ENCODE data around the gene LRTM2. TPM values are rescaled to one million over a fixed set of nuclear protein-coding genes. Genes with fewer than 3 reads are reported as not detected.
A peak's percentile ranks its signal among the peaks of the same experiment; 100 is the strongest.

LRTM2 gene
- total RNA-seq, 1 donor from 2014 or later: 14.6 TPM

DNA sequence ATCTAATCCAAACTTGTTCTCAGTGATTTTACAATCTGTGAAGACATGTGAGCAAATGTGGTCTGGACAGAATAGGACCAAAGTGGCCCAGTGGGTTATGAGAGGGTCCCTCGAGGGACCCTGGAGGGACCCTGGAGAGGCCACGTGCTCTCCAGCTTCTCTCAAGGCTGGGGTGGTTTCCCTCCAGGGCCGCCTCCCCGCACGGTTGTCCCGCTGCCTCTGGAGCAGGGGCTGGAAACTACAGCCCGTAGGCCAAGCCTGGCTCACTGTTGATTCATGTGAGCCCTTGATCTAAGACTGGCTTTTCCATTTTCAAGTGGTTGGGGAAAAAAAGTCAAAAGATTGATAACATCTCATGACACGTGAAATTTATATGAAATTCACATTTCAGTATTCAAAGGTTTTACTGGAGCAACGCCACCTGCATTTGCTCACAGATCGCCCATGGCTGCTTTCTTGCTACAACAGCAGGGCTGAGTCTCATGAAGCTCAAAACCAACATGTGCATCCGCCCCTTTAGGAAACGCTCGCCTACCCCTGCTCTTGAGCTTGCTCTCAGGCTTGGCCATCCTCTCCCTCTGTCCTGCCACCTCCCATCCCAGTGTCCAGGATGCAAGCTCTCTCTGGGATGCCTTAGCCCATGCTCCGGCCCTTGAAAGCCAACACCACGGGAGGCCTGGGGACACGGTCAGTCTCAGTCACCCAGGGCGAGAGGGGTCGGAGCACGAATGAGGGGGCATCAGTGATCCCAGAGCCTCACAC is 12.1 kb upstream of the LRTM2 start:
- peaks cover 2% of the 10 kb centered on the region for H3K4me1 Mint-ChIP-seq (ENCODE audit: low read depth, unreplicated experiment)
- no peaks in the 10 kb centered on the region for H3K36me3 Mint-ChIP-seq (ENCODE audit: unreplicated experiment)
- H3K27ac Mint-ChIP-seq (ENCODE audit: unreplicated experiment): no peak overlapping the region
- H3K4me3 Mint-ChIP-seq (ENCODE audit: unreplicated experiment): no peak overlapping the region
- TF ChIP-seq, protein P1, sequence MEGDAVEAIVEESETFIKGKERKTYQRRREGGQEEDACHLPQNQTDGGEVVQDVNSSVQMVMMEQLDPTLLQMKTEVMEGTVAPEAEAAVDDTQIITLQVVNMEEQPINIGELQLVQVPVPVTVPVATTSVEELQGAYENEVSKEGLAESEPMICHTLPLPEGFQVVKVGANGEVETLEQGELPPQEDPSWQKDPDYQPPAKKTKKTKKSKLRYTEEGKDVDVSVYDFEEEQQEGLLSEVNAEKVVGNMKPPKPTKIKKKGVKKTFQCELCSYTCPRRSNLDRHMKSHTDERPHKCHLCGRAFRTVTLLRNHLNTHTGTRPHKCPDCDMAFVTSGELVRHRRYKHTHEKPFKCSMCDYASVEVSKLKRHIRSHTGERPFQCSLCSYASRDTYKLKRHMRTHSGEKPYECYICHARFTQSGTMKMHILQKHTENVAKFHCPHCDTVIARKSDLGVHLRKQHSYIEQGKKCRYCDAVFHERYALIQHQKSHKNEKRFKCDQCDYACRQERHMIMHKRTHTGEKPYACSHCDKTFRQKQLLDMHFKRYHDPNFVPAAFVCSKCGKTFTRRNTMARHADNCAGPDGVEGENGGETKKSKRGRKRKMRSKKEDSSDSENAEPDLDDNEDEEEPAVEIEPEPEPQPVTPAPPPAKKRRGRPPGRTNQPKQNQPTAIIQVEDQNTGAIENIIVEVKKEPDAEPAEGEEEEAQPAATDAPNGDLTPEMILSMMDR (IDR thresholded peaks at IDR 0.05; ENCODE audit: partially characterized antibody, unreplicated experiment): no peak
- DNase-seq: peak; percentile 14
- H3K9me3 Mint-ChIP-seq (ENCODE audit: unreplicated experiment): peaks cover 5% of the 10 kb centered on the region
- peaks cover 2% of the 10 kb centered on the region for H3K27me3 Mint-ChIP-seq (ENCODE audit: unreplicated experiment)

- TF ChIP-seq, protein P1 (IDR thresholded peaks at IDR 0.05; ENCODE audit: partially characterized antibody, unreplicated experiment): no peak
- Mint-ChIP-seq H3K4me1 (ENCODE audit: low read depth, unreplicated experiment) (peaks cover 2% of the 10 kb centered on the region), H3K27me3 (ENCODE audit: unreplicated experiment) (peaks cover 2% of the 10 kb centered on the region), H3K27ac (ENCODE audit: unreplicated experiment) (no peak overlapping the region), H3K36me3 (ENCODE audit: unreplicated experiment) (no peaks in the 10 kb centered on the region), H3K9me3 (ENCODE audit: unreplicated experiment) (peaks cover 4% of the 10 kb centered on the region), H3K4me3 (ENCODE audit: unreplicated experiment) (no peak overlapping the region)
- DNase-seq: peak; percentile 8
Observed at GRCh38 chr12:1808798-1809480, 11.4 kb upstream of the LRTM2 start.

GRCh38 chr12:1809591-1810190 is 10.7 kb upstream of the LRTM2 start:
- peak; percentile 4 for DNase-seq
- Mint-ChIP-seq H3K36me3 (ENCODE audit: unreplicated experiment) (no peaks in the 10 kb centered on the region), H3K4me1 (ENCODE audit: low read depth, unreplicated experiment) (peaks cover 2% of the 10 kb centered on the region), H3K9me3 (ENCODE audit: unreplicated experiment) (peaks cover 4% of the 10 kb centered on the region), H3K4me3 (ENCODE audit: unreplicated experiment) (no peak overlapping the region), H3K27me3 (ENCODE audit: unreplicated experiment) (peaks cover 6% of the 10 kb centered on the region), H3K27ac (ENCODE audit: unreplicated experiment) (no peak overlapping the region)
- TF ChIP-seq, protein P1 (IDR thresholded peaks at IDR 0.05; ENCODE audit: partially characterized antibody, unreplicated experiment): no peak

GRCh38 chr12:1810201-1810930 is 10.0 kb upstream of the LRTM2 start:
- Mint-ChIP-seq H3K27me3 (ENCODE audit: unreplicated experiment) (peaks cover 9% of the 10 kb centered on the region), H3K9me3 (ENCODE audit: unreplicated experiment) (peaks cover 4% of the 10 kb centered on the region), H3K36me3 (ENCODE audit: unreplicated experiment) (peaks cover under 1% of the 10 kb centered on the region), H3K4me1 (ENCODE audit: low read depth, unreplicated experiment) (peaks cover 2% of the 10 kb centered on the region), H3K4me3 (ENCODE audit: unreplicated experiment) (no peak overlapping the region), H3K27ac (ENCODE audit: unreplicated experiment) (no peak overlapping the region)
- TF ChIP-seq, protein P1 (IDR thresholded peaks at IDR 0.05; ENCODE audit: partially characterized antibody, unreplicated experiment): no peak
- DNase-seq: no peak
